GM23338 (cell line): ENCODE measurements around the gene NUDT5. TPM values are rescaled to one million over a fixed set of nuclear protein-coding genes. Genes with fewer than 3 reads are reported as not detected.

ENCODE experiments used
- ATAC-seq: fragments of 200-7000 bp; cut with Tn5 transposase; 3 replicates; pipeline ENCODE4 v1.9.1; 2020
- DNase-seq: peaks from one replicate; pipeline ENCODE4 v3.0.0-alpha.2; 2015; ENCODE audit warnings: low spot score
- H2AFZ ChIP-seq: fragments of 200-600 bp; sonication (generic); 2 replicates; pipeline ENCODE4 v1.8.0; 2016; ENCODE audit warnings: antibody characterized with exemption, mild to moderate bottlenecking, moderate library complexity
- H3F3A ChIP-seq: fragments of 200-600 bp; sonication (generic); replicated peaks from 2 replicates; pipeline ENCODE4 v1.8.0; 2017; ENCODE audit warnings: antibody characterized with exemption, mixed run types, low read depth
- H3K27ac ChIP-seq: fragments of 200-600 bp; sonication (generic); 2 replicates; pipeline ENCODE4 v1.6.1; 2016; ENCODE audit warnings: low read depth
- H3K27me3 ChIP-seq: fragments of 200-600 bp; sonication (generic); 2 replicates; pipeline ENCODE4 v1.8.0; 2016; ENCODE audit warnings: mild to moderate bottlenecking, mixed run types, moderate library complexity; ENCODE audit not compliant: insufficient read depth
- H3K36me3 ChIP-seq: fragments of 200-600 bp; sonication (generic); 2 replicates; pipeline ENCODE4 v1.8.0; 2016; ENCODE audit warnings: mild to moderate bottlenecking; ENCODE audit not compliant: insufficient read depth
- H3K4me1 ChIP-seq: fragments of 200-600 bp; sonication (generic); 2 replicates; pipeline ENCODE4 v1.8.0; 2016; ENCODE audit warnings: mild to moderate bottlenecking, moderate library complexity; ENCODE audit not compliant: insufficient read depth
- H3K4me2 ChIP-seq: fragments of 200-600 bp; sonication (generic); 2 replicates; pipeline ENCODE4 v1.7.1; 2017; ENCODE audit warnings: mixed run types
- H3K4me3 ChIP-seq: fragments of 200-600 bp; sonication (generic); 2 replicates; pipeline ENCODE4 v1.6.1; 2016; ENCODE audit warnings: mixed run types
- H3K79me2 ChIP-seq: fragments of 200-600 bp; sonication (generic); replicated peaks from 2 replicates; pipeline ENCODE4 v1.8.0; 2017; ENCODE audit warnings: mild to moderate bottlenecking; ENCODE audit not compliant: insufficient read depth
- H3K9me2 ChIP-seq: fragments of 200-600 bp; sonication (generic); 2 replicates; pipeline ENCODE4 v1.8.0; 2017; ENCODE audit not compliant: insufficient read depth
- H4K20me1 ChIP-seq: fragments of 200-600 bp; sonication (generic); replicated peaks from 2 replicates; pipeline ENCODE4 v1.8.0; 2017; ENCODE audit warnings: mild to moderate bottlenecking; ENCODE audit not compliant: insufficient read depth
- H3K27ac Mint-ChIP-seq: 2 replicates; pipeline ENCODE4 v1.8.0; 2020; ENCODE audit warnings: inconsistent platforms, mild to moderate bottlenecking, moderate library complexity, mixed read lengths
- H3K27me3 Mint-ChIP-seq: 3 replicates; pipeline ENCODE4 v1.8.0; 2022; ENCODE audit warnings: low read depth, mild to moderate bottlenecking, moderate library complexity, mixed read lengths, inconsistent platforms; ENCODE audit not compliant: insufficient read depth, poor library complexity
- H3K36me3 Mint-ChIP-seq: 3 replicates; pipeline ENCODE4 v1.8.0; 2021; ENCODE audit warnings: low read depth, mild to moderate bottlenecking, inconsistent platforms, moderate library complexity, mixed read lengths
- H3K4me1 Mint-ChIP-seq: 3 replicates; pipeline ENCODE4 v1.8.0; 2020; ENCODE audit warnings: mild to moderate bottlenecking, inconsistent platforms, mixed read lengths
- H3K4me3 Mint-ChIP-seq: 3 replicates; pipeline ENCODE4 v1.8.0; 2021; ENCODE audit warnings: moderate library complexity, mild to moderate bottlenecking, inconsistent platforms, mixed read lengths
- H3K9me3 Mint-ChIP-seq: 3 replicates; pipeline ENCODE4 v1.8.0; 2020; ENCODE audit warnings: moderate library complexity, mild to moderate bottlenecking, inconsistent platforms, mixed read lengths
- EZH2 ChIP-seq: fragments of 200-600 bp; sonication (generic); IDR thresholded peaks from one replicate; pipeline ENCODE4 v1.8.0; 2017; ENCODE audit warnings: antibody characterized with exemption, mild to moderate bottlenecking, low read depth; ENCODE audit not compliant: unreplicated experiment
- NANOG ChIP-seq: IDR thresholded peaks from 2 replicates; pipeline ENCODE4 v1.6.1; 2016; ENCODE audit warnings: antibody characterized with exemption, borderline replicate concordance
- POLR2AphosphoS5 ChIP-seq: IDR thresholded peaks from 2 replicates; pipeline ENCODE4 v1.6.1; 2016; ENCODE audit warnings: antibody characterized with exemption, low read depth
- REST ChIP-seq: IDR thresholded peaks from one replicate; pipeline ENCODE4 v1.6.1; 2018; ENCODE audit warnings: antibody characterized with exemption; ENCODE audit not compliant: unreplicated experiment
- STAT1 ChIP-seq: IDR thresholded peaks from one replicate; pipeline ENCODE4 v1.6.1; 2016; ENCODE audit warnings: antibody characterized with exemption; ENCODE audit not compliant: unreplicated experiment
- ZNF114 ChIP-seq: fragments of 250-450 bp; sonication (Bioruptor Pico); IDR thresholded peaks from 2 replicates; pipeline ENCODE4 v1.5.0; 2020; ENCODE audit warnings: mild to moderate bottlenecking, moderate library complexity
- ZNF331 ChIP-seq: fragments of 250-450 bp; sonication (Bioruptor Pico); IDR thresholded peaks from 2 replicates; pipeline ENCODE4 v1.5.0; 2020; ENCODE audit warnings: low read depth, mild to moderate bottlenecking, moderate library complexity
- polyA plus RNA-seq: library from polyadenylated mRNA; unstranded; fragments of >200 nt; fragmentation: Nextera tagmentation; extraction: Ambion mirVana; gene quantifications from 2 replicates; pipeline ENCODE4 v1.2.1, GENCODE V29; 2016
- total RNA-seq: library from RNA; depleted of rRNA; stranded (reverse); fragments of >200 nt; shearing (Covaris generic); gene quantifications from 2 replicates; pipeline ENCODE4 v1.2.3, GENCODE V29; 2014
- TF ChIP-seq, protein P1 (sequence below), 2 experiments: fragments of 200-600 bp in 1 of 2; sonication (generic) in 1 of 2; conservative IDR thresholded peaks; 2 replicates each; pipeline versions ENCODE4 v1.5.1 to v1.6.1; 2016 to 2017; ENCODE audit warnings: antibody characterized with exemption in 2 of 2, low read depth in 2 of 2, mild to moderate bottlenecking in 2 of 2, moderate library complexity in 1 of 2

The NUDT5 gene
- total and polyA plus RNA-seq, 2 experiments from 2014 or later: 94.3 to 255 TPM

GRCh38 chr10:12191715-12192114, 4.0 kb downstream of the NUDT5 start:
- TF ChIP-seq ZNF331 (CRISPR knock-in tag): no peak
- Histone ChIP-seq H3K27me3 (no peaks in the 10 kb centered on the region), H3K4me1 (peaks cover 7% of the 10 kb centered on the region), H3K27ac (no peak overlapping the region), H3K79me2 (peaks cover 95% of the 10 kb centered on the region), H3F3A (no peaks in the 10 kb centered on the region; the same call in 1 of the 2 replicates), H3K36me3 (no peaks in the 10 kb centered on the region), H3K4me2 (no peak overlapping the region), H2AFZ (no peak overlapping the region), H3K9me2 (no peaks in the 10 kb centered on the region), H3K4me3 (no peak overlapping the region), H4K20me1 (peaks cover 28% of the 10 kb centered on the region)
- Mint-ChIP-seq H3K9me3 (peaks cover 3% of the 10 kb centered on the region; the same call in 1 of the 3 replicates), H3K36me3 (peaks cover 23% of the 10 kb centered on the region), H3K27ac (no peak overlapping the region), H3K27me3 (peaks cover 12% of the 10 kb centered on the region), H3K4me1 (peaks cover 21% of the 10 kb centered on the region), H3K4me3 (no peak overlapping the region)
- DNase-seq (no peak), ATAC-seq (no peak)

DNA sequence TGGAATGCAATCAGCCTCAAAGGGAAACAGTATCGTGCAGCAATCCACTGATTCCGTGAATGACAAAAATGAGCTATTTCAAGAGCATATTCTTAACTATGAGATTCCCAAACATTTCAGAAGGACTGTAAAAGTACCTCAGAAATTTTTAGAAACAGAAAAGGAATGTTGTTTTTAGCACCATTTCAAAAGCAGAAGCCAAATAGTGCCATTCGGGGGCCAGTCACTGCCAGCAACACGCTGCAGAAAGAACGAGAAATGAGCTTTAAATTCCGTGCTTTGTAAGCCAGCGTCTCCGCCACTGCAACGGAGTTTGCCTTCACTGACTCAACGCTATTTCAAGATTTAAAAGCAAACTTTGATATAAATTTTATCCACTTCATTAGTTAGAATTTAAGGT, 6.3 kb downstream of the NUDT5 start:
- Mint-ChIP-seq H3K27ac (peak overlapping the region; percentile 75), H3K9me3 (0 out of 3 replicates have a peak, but pooled peaks cover 3% of the 10 kb centered on the region), H3K4me1 (peaks cover 20% of the 10 kb centered on the region), H3K27me3 (peaks cover 4% of the 10 kb centered on the region), H3K4me3 (no peak overlapping the region), H3K36me3 (peaks cover 36% of the 10 kb centered on the region)
- TF ChIP-seq POLR2AphosphoS5 (no peak), STAT1 (no peak), ZNF114 (CRISPR knock-in tag) (no peak), EZH2 (no peak)
- TF ChIP-seq, protein P1, sequence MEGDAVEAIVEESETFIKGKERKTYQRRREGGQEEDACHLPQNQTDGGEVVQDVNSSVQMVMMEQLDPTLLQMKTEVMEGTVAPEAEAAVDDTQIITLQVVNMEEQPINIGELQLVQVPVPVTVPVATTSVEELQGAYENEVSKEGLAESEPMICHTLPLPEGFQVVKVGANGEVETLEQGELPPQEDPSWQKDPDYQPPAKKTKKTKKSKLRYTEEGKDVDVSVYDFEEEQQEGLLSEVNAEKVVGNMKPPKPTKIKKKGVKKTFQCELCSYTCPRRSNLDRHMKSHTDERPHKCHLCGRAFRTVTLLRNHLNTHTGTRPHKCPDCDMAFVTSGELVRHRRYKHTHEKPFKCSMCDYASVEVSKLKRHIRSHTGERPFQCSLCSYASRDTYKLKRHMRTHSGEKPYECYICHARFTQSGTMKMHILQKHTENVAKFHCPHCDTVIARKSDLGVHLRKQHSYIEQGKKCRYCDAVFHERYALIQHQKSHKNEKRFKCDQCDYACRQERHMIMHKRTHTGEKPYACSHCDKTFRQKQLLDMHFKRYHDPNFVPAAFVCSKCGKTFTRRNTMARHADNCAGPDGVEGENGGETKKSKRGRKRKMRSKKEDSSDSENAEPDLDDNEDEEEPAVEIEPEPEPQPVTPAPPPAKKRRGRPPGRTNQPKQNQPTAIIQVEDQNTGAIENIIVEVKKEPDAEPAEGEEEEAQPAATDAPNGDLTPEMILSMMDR (conservative IDR thresholded peaks at IDR 0.05; ENCODE audit: low read depth in 2 of 2): no peak
- Histone ChIP-seq H4K20me1 (peaks cover 34% of the 10 kb centered on the region), H3K4me3 (no peak overlapping the region), H3K4me2 (no peak overlapping the region), H3K27me3 (no peaks in the 10 kb centered on the region), H3K4me1 (peaks cover 5% of the 10 kb centered on the region), H3K36me3 (peaks cover 13% of the 10 kb centered on the region; the same call in 1 of the 2 replicates), H2AFZ (no peak overlapping the region), H3K9me2 (no peaks in the 10 kb centered on the region), H3K27ac (peak overlapping the region; percentile 17; the same call in 1 of the 2 replicates), H3K79me2 (peaks cover 82% of the 10 kb centered on the region), H3F3A (no peaks in the 10 kb centered on the region)
- DNase-seq: no peak
- no peak for ATAC-seq

DNA sequence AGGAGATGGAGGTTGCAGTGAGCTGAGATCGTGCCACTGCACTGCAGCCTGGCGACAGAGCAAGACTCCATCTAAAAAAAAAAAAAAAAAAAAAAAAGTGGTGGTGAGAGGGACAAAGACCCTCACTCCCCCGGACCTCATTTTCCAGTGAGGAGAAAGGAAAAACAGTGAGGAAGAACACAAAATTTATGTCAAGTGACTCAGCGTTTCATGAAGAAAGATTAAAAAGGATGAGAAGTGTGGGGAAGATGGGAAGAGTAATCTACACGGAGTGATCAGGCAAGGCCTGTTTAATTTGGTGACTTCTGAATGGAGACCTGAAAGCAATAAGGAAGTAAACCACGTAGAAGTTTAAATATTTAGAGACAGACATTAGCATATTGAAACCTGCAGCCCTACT, 7.0 kb downstream of the NUDT5 start:
- peaks cover 74% of the 10 kb centered on the region for H3K79me2 ChIP-seq
- peaks cover 29% of the 10 kb centered on the region for H4K20me1 ChIP-seq
- H3K27me3 ChIP-seq: no peaks in the 10 kb centered on the region
- H3K36me3 ChIP-seq: peaks cover 13% of the 10 kb centered on the region; the same call in 1 of the 2 replicates
- no peak overlapping the region; the same call in 2 of the 3 replicates for H3K4me3 Mint-ChIP-seq
- H3F3A ChIP-seq: no peaks in the 10 kb centered on the region
- DNase-seq (no peak), ATAC-seq (no peak)
- H3K9me3 Mint-ChIP-seq: 0 out of 3 replicates have a peak, but pooled peaks cover 3% of the 10 kb centered on the region
- H3K27ac ChIP-seq: no peak overlapping the region
- no peak overlapping the region for H2AFZ ChIP-seq
- H3K9me2 ChIP-seq: no peaks in the 10 kb centered on the region
- peaks cover 36% of the 10 kb centered on the region for H3K36me3 Mint-ChIP-seq
- H3K27me3 Mint-ChIP-seq: peaks cover 4% of the 10 kb centered on the region
- peak overlapping the region; percentile 75 for H3K27ac Mint-ChIP-seq
- H3K4me1 ChIP-seq: no peaks in the 10 kb centered on the region
- no peak overlapping the region for H3K4me2 ChIP-seq
- no peak overlapping the region for H3K4me3 ChIP-seq
- H3K4me1 Mint-ChIP-seq: peaks cover 15% of the 10 kb centered on the region
- no peak for TF ChIP-seq STAT1
- TF ChIP-seq REST: no peak
- TF ChIP-seq NANOG: no peak
- TF ChIP-seq ZNF331 (CRISPR knock-in tag): no peak
- TF ChIP-seq, protein P1 (conservative IDR thresholded peaks at IDR 0.05; ENCODE audit: low read depth in 2 of 2): no peak
